Endothelial cell of hepatic sinusoid (primary cell): ENCODE measurements around the gene IFITM5.

ENCODE experiments used
- in situ Hi-C: cut with HindIII; loops from 2 replicates; pipeline ENCODE4 v1.10.0; 2017; ENCODE audit warnings: low sequenced_read_pairs

IFITM5 gene

GRCh38 chr11:249062-249461 lies 50.3 kb downstream of the IFITM5 start:
- in situ Hi-C loops, result no loop called here
